B cell (primary cell): ENCODE results near the gene RLN3. TPM values are rescaled to one million over a fixed set of nuclear protein-coding genes. Genes with fewer than 3 reads are reported as not detected.

Source experiments
- ATAC-seq: fragments of 200-7000 bp; cut with Tn5 transposase; one replicate; pipeline ENCODE4 v1.10.0; 2021; ENCODE audit warnings: low read depth, mild to moderate bottlenecking, moderate number of reproducible peaks, moderate library complexity
- CTCF ChIA-PET: fragments of 350-600 bp; sonication (Branson Sonifier 250); formaldehyde crosslinking; loops from one replicate; lab custom pipeline; 2021; ENCODE audit warnings: antibody characterized with exemption, inconsistent platforms; lab: Charles Lee
- POLR2A ChIA-PET: fragments of 350-600 bp; sonication (Branson Sonifier 250); formaldehyde crosslinking; loops from one replicate; lab custom pipeline; 2021; ENCODE audit warnings: antibody characterized with exemption; lab: Charles Lee
- DNase-seq: peaks from one replicate; pipeline ENCODE4 v3.0.0; 2013
- H2AFZ ChIP-seq: 2 replicates; pipeline ENCODE4 v1.6.1; 2012; ENCODE audit warnings: mild to moderate bottlenecking, low read depth, low read length; ENCODE audit not compliant: insufficient read depth, poor library complexity, severe bottlenecking
- H3K27ac ChIP-seq, 2 donors: 1 replicate in 1 of 2; 2 replicates in 1 of 2; pipeline ENCODE4 v1.5.1; 2012 to 2013; ENCODE audit warnings: low read length in 2 of 2, mild to moderate bottlenecking in 2 of 2, moderate library complexity in 1 of 2
- H3K27me3 ChIP-seq, 4 experiments: fragments of 200-600 bp in 1 of 4; sonication (generic) in 1 of 4; replicated peaks in 1 of 4; 1 replicate in 2 of 4; 2 replicates in 2 of 4; pipeline versions ENCODE4 v1.6.1 to v1.7.0; 2013 to 2016; ENCODE audit warnings: low read length in 3 of 4, mild to moderate bottlenecking in 2 of 4, mixed read lengths in 1 of 4, moderate library complexity in 1 of 4; ENCODE audit not compliant: insufficient read depth in 4 of 4, control insufficient read depth in 3 of 4; ENCODE audit errors: control extremely low read depth in 1 of 4
- H3K36me3 ChIP-seq, 2 experiments: replicated peaks in 1 of 2; 1 replicate in 1 of 2; 2 replicates in 1 of 2; pipeline versions ENCODE4 v1.6.1 to v1.7.1; 2013; ENCODE audit warnings: low read length in 1 of 2; ENCODE audit not compliant: insufficient read depth in 2 of 2, control insufficient read depth in 1 of 2; ENCODE audit errors: control extremely low read depth in 1 of 2, extremely low read depth in 1 of 2
- H3K4me1 ChIP-seq, 2 donors: fragments of 200-600 bp in 1 of 2; sonication (generic) in 1 of 2; 1 replicate in 1 of 2; 2 replicates in 1 of 2; pipeline versions ENCODE4 v1.5.1 to v1.6.1; 2013 to 2017; ENCODE audit warnings: low read length in 2 of 2; ENCODE audit not compliant: control insufficient read depth in 2 of 2, insufficient read depth in 2 of 2
- H3K4me2 ChIP-seq: replicated peaks from 2 replicates; pipeline ENCODE3; 2012; ENCODE audit warnings: mild to moderate bottlenecking, low read depth, low read length; ENCODE audit not compliant: poor library complexity, severe bottlenecking
- H3K4me3 ChIP-seq, 5 experiments: fragments of 200-600 bp in 1 of 5; sonication (generic) in 1 of 5; 1 replicate in 3 of 5; 2 replicates in 2 of 5; pipeline versions ENCODE4 v1.5.1 to v1.7.0; 2011 to 2016; ENCODE audit warnings: low read length in 4 of 5, mild to moderate bottlenecking in 4 of 5, low read depth in 2 of 5, control low read depth in 1 of 5, moderate library complexity in 1 of 5; ENCODE audit not compliant: insufficient read depth in 1 of 5; ENCODE audit errors: control extremely low read depth in 1 of 5, extremely low read depth in 1 of 5
- H3K79me2 ChIP-seq: fragments of 200-600 bp; sonication (generic); one replicate; pipeline ENCODE4 v1.6.0; 2016; ENCODE audit warnings: low read length; ENCODE audit not compliant: control insufficient read depth, insufficient read depth
- H3K9ac ChIP-seq: fragments of 200-600 bp; sonication (generic); 2 replicates; pipeline ENCODE4 v1.6.1; 2017; ENCODE audit warnings: mild to moderate bottlenecking, low read length, moderate library complexity
- H3K9me3 ChIP-seq, 3 donors: one replicate each; pipeline versions ENCODE4 v1.6.1 to v1.7.1; 2013; ENCODE audit warnings: low read length in 2 of 3; ENCODE audit not compliant: control insufficient read depth in 2 of 3, insufficient read depth in 1 of 3; ENCODE audit errors: control extremely low read depth in 1 of 3
- H4K20me1 ChIP-seq: 2 replicates; pipeline ENCODE4 v1.6.0; 2012; ENCODE audit warnings: mild to moderate bottlenecking, low read length; ENCODE audit not compliant: insufficient read depth, control insufficient read depth, poor library complexity, severe bottlenecking
- H3K27ac Mint-ChIP-seq: one replicate; pipeline ENCODE4 v1.8.0; 2021; ENCODE audit warnings: mixed read lengths
- H3K27me3 Mint-ChIP-seq: one replicate; pipeline ENCODE4 v1.8.0; 2021; ENCODE audit warnings: mixed read lengths
- H3K4me1 Mint-ChIP-seq: one replicate; pipeline ENCODE4 v1.8.0; 2021; ENCODE audit warnings: mixed read lengths
- H3K4me3 Mint-ChIP-seq: one replicate; pipeline ENCODE4 v1.8.0; 2021; ENCODE audit warnings: mixed read lengths
- H3K9me3 Mint-ChIP-seq: one replicate; pipeline ENCODE4 v1.8.0; 2022; ENCODE audit warnings: mixed read lengths; ENCODE audit not compliant: insufficient read depth
- EZH2 ChIP-seq: IDR thresholded peaks from 2 replicates; pipeline ENCODE4 v1.6.1; 2012; ENCODE audit warnings: borderline replicate concordance, low read depth, mild to moderate bottlenecking, moderate library complexity, low read length; ENCODE audit not compliant: insufficient read depth, poor library complexity, severe bottlenecking
- WGBS: methylation state at CpG from one replicate; pipeline ENCODE4 v1.1.5; 2013; ENCODE audit warnings: missing lambda C conversion rate; ENCODE audit not compliant: insufficient coverage; 5-methylcytosine and 5-hydroxymethylcytosine counted together
- intact Hi-C: fragments of 100-400 bp; cut with micrococcal nuclease; formaldehyde crosslinking; loops from one replicate; pipeline ENCODE4 v1.10.0; 2022
- polyA plus RNA-seq: library from polyadenylated mRNA; depleted of rRNA; stranded (reverse); fragments of >200 nt; gene quantifications from 2 replicates; pipeline ENCODE4 v1.2.3, GENCODE V29; 2012
- total RNA-seq, 2 donors: library from RNA; stranded (reverse); fragments of 120-200 nt in 1 of 2; gene quantifications; 1 replicate in 1 of 2; 2 replicates in 1 of 2; pipeline versions ENCODE4 v1.2.3 to v1.2.4, GENCODE V29; 2013 to 2022
- TF ChIP-seq, protein P1 (sequence below): fragments of 200-600 bp; IDR thresholded peaks from one replicate; pipeline ENCODE4 v1.8.0; 2022; ENCODE audit warnings: antibody characterized with exemption, mild to moderate bottlenecking

RLN3 gene
- total and polyA plus RNA-seq, 2 donors (not counting 1 experiment from before 2014, with no cell fraction given) = 0.42 TPM; not detected in 1

DNA sequence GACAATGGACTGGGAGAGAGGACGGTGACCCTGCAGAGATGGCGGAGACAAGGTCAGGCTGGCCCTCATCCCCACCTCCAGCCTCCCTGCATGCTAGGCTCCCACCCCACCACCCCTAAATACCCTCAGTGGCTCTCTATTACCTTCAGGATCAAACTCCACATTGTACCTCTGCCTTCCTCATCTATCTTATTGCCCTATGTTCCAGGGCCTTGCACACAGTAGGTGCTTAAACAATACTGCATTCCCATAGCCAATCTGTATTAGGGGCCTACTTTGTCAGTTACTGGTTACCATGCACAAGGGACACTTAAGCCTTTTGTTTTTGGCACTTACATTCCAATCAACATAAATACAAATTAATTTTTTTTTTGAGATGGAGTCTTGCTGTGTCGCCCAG, 27.4 kb downstream of the RLN3 start:
- no peak for TF ChIP-seq EZH2
- TF ChIP-seq, protein P1, sequence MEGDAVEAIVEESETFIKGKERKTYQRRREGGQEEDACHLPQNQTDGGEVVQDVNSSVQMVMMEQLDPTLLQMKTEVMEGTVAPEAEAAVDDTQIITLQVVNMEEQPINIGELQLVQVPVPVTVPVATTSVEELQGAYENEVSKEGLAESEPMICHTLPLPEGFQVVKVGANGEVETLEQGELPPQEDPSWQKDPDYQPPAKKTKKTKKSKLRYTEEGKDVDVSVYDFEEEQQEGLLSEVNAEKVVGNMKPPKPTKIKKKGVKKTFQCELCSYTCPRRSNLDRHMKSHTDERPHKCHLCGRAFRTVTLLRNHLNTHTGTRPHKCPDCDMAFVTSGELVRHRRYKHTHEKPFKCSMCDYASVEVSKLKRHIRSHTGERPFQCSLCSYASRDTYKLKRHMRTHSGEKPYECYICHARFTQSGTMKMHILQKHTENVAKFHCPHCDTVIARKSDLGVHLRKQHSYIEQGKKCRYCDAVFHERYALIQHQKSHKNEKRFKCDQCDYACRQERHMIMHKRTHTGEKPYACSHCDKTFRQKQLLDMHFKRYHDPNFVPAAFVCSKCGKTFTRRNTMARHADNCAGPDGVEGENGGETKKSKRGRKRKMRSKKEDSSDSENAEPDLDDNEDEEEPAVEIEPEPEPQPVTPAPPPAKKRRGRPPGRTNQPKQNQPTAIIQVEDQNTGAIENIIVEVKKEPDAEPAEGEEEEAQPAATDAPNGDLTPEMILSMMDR = no peak
- Histone ChIP-seq H3K79me2 (no peaks in the 10 kb centered on the region), H2AFZ (no peak overlapping the region), H3K4me3 (no peak overlapping the region), H3K9me3 (peaks cover 0 to 14% (median 0%) of the 10 kb centered on the region in 3 donors), H3K27ac (no peak overlapping the region), H3K4me1 (peaks cover 18 to 22% of the 10 kb centered on the region in 2 donors), H3K9ac (no peak overlapping the region), H3K36me3 (peaks cover 7 to 24% of the 10 kb centered on the region in 2 experiments), H3K27me3 (peaks cover 0 to 40% (median 26%) of the 10 kb centered on the region in 4 experiments), H4K20me1 (peaks cover 7% of the 10 kb centered on the region), H3K4me2 (no peak overlapping the region)
- POLR2A ChIA-PET = no interaction called here
- peaks cover 32% of the 10 kb centered on the region for H3K27me3 Mint-ChIP-seq
- WGBS = 100% methylated on average over 3 of the region's 3 CpGs
- intact Hi-C loops = no loop called here
- H3K9me3 Mint-ChIP-seq = no peaks in the 10 kb centered on the region
- DNase-seq = no peak
- H3K27ac Mint-ChIP-seq = no peak overlapping the region
- CTCF ChIA-PET = interaction anchor here (0.6 to 1.4 kb wide), 2 partner anchors 8 to 152 kb away, joined by 3 to 4 read pairs; no protein-coding TSS in a partner anchor
- peaks cover 18% of the 10 kb centered on the region for H3K4me1 Mint-ChIP-seq
- H3K4me3 Mint-ChIP-seq = no peak overlapping the region
- ATAC-seq = no peak

DNA sequence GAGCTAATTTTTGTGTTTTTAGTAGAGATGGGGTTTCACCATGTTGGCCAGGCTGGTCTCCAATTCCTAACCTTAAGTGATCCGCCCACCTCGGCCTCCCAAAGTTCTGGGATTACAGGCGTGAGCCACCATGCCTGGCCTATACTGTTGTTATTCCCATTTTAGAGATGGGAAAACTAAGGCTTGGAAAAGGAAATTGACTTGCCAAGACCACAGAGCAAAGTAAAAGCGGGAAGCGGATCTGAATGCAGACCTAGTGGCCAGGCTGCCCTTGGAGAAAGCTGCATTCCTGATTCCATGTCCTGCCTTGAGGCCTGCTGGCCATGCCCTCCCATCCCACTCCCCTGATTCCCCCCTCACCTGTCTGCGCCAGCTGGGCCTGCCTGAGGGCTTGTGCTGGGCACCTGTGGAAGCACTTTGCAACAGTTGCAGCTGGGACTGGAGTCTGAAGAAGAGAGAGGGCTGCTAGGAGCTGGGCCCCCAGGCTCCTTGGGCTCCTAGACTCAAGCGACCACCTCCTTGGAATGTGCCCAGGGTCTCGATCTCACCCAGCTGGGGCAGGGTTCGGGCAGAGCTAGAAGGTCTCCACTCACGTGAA, 28.2 kb downstream of the RLN3 start:
- no peak overlapping the region for H3K4me3 ChIP-seq
- ChIA-PET CTCF (interaction anchor here (0.6 to 1.7 kb wide), 4 partner anchors 8 to 153 kb away, joined by 3 to 7 read pairs (median 5); no protein-coding TSS in a partner anchor), POLR2A (no interaction called here)
- H3K4me2 ChIP-seq = no peak overlapping the region
- DNase-seq = no peak
- TF ChIP-seq, protein P1 = no peak
- no peak for TF ChIP-seq EZH2
- H3K79me2 ChIP-seq = no peaks in the 10 kb centered on the region
- H3K4me3 Mint-ChIP-seq = no peak overlapping the region
- peaks cover 0 to 47% (median 28%) of the 10 kb centered on the region in 4 experiments for H3K27me3 ChIP-seq
- H4K20me1 ChIP-seq = peaks cover 7% of the 10 kb centered on the region
- peaks cover 35% of the 10 kb centered on the region for H3K27me3 Mint-ChIP-seq
- intact Hi-C loops = no loop called here
- H3K27ac ChIP-seq = no peak overlapping the region
- no peak overlapping the region for H3K9ac ChIP-seq
- no peak overlapping the region for H2AFZ ChIP-seq
- H3K9me3 Mint-ChIP-seq = no peaks in the 10 kb centered on the region
- peaks cover 18 to 22% of the 10 kb centered on the region in 2 donors for H3K4me1 ChIP-seq
- no peak for ATAC-seq
- peaks cover 18% of the 10 kb centered on the region for H3K4me1 Mint-ChIP-seq
- H3K36me3 ChIP-seq = peaks cover 0 to 18% of the 10 kb centered on the region in 2 experiments
- no peak overlapping the region for H3K27ac Mint-ChIP-seq
- 97% methylated on average over 9 of the region's 10 CpGs for WGBS
- peaks cover 0 to 14% (median 0%) of the 10 kb centered on the region in 3 donors for H3K9me3 ChIP-seq
